MG63 (cell line): ENCODE data around the gene LRPPRC. TPM values are rescaled to one million over a fixed set of nuclear protein-coding genes. Genes with fewer than 3 reads are reported as not detected.
"Not testable (repeated sequence)": the region's sequence is repeated elsewhere in the genome, so short reads cannot be mapped to it uniquely, and the experiment has no call there.

Experiments
- DNase-seq: peaks from one replicate; pipeline ENCODE4 v3.0.0-alpha.2; 2020
- H3K27me3 ChIP-seq: fragments of 250-450 bp; sonication (Bioruptor Pico); 2 replicates; pipeline ENCODE4 v1.5.1; 2020; ENCODE audit warnings: mild to moderate bottlenecking, moderate library complexity
- H3K36me3 ChIP-seq: fragments of 250-450 bp; sonication (Bioruptor Pico); 2 replicates; pipeline ENCODE4 v1.5.1; 2020; ENCODE audit warnings: mild to moderate bottlenecking, moderate library complexity
- H3K4me3 ChIP-seq: fragments of 250-450 bp; sonication (Bioruptor Pico); 2 replicates; pipeline ENCODE4 v1.5.1; 2020; ENCODE audit warnings: mild to moderate bottlenecking, moderate library complexity
- H3K9me3 ChIP-seq: fragments of 250-450 bp; sonication (Bioruptor Pico); 2 replicates; pipeline ENCODE4 v1.5.1; 2020; ENCODE audit warnings: mild to moderate bottlenecking, moderate library complexity
- total RNA-seq: library from RNA; depleted of rRNA; stranded (reverse); fragments of >200 nt; shearing (Covaris generic); gene quantifications from 2 replicates; pipeline ENCODE4 v1.2.3, GENCODE V29; 2014; ENCODE audit warnings: low replicate concordance; rRNA removed

Gene LRPPRC
- total RNA-seq, result 105 and 137 TPM in 2 replicates

DNA sequence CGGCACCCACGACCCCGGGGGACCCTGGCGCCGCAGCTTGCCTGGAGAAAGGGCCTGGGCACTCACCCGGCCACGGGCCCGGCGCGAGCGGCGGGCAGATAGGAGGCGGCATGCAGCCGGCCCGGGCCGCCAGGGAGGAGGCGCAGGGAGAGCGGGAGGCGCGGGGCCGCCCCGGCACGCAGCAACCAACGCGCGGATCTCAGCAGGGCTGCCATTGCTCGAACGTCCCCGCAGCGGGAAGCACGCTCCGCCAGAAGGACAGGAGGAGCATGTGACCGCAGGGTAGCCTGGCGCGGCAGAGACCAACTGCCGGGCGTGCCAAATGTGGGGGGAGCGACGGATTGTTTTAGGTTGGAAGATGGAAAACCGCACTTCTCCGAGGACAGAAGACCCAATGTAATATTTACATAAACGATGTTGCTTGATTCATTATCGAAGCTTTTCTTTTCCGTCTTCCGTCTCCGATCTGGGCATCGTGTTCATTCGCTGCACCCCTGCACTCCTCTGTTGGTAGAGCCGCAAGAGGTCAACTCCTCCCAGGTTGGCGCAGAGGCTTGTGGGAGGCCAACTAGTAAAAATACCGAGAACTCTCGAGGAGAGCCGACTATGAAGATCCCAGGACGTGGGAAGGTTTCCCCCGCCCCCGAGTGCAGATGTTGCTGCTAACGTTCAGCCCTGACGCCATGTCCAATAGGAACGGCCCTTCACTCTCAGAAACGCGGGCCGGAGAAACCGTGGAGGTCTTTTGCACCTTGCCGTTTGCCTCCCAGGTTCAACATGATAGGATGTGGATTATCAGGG, at the start of gene LRPPRC:
Gene LRPPRC (minus strand): TSS at position 257 of the 801 bp plus-strand sequence. CDS start 42 bp downstream, at position 215.
- peak within 1 kb of the TSS; percentile 97 for H3K4me3 ChIP-seq
- H3K36me3 ChIP-seq, result peaks cover 45% of the 10 kb centered on the region
- DNase-seq, result peak; percentile 94
- no peaks in the 10 kb centered on the region for H3K27me3 ChIP-seq
- H3K9me3 ChIP-seq, result no peaks in the 10 kb centered on the region

DNA sequence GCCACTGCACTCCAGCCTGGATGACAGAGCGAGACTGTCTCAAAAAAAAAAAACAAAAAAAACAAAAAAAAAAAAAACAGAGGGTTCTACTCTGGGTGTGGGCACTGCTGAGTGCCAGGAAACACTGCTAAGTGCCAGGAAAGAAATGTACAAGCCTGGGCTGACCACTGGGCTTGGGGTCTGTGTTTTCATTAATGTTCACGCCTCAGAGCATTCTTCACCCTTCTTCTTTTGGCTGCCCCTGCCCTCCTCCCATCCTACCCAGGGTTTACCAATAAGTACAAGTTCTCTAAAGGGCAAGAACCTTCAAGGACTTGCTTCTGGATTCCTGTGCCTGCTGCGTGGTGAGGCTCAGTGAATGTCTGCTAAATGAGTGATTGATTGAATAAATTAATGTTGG, 49.3 kb upstream of the LRPPRC start:
- Histone ChIP-seq H3K27me3 (no peaks in the 10 kb centered on the region), H3K36me3 (no peaks in the 10 kb centered on the region), H3K4me3 (no peak overlapping the region), H3K9me3 (no peaks in the 10 kb centered on the region)
- no peak for DNase-seq

DNA sequence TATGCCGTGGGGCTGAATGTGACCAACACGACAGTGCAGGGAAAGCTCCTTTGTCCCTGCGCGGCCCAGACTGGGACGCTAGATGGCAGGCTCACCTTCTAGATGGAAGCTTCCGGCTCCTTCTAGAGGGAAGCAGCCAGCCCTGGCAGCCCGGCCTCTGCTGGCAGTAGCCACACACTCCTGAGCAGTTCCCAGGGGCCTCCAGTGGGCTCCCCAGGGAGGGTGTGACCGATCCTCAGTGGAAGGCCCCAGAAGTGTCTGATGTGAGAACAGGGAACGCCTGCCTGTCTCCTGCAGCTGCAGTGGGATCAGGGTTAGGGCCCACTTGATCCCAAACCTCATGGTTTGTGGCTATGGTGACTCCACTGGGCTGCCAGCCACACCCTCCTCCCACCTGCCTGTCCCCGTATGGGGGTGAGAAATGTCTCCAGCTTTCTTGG, 48.5 kb upstream of the LRPPRC start:
- no peak overlapping the region for H3K4me3 ChIP-seq
- no peaks in the 10 kb centered on the region for H3K36me3 ChIP-seq
- no peaks in the 10 kb centered on the region for H3K27me3 ChIP-seq
- no peaks in the 10 kb centered on the region for H3K9me3 ChIP-seq
- DNase-seq, result peak; percentile 82

DNA sequence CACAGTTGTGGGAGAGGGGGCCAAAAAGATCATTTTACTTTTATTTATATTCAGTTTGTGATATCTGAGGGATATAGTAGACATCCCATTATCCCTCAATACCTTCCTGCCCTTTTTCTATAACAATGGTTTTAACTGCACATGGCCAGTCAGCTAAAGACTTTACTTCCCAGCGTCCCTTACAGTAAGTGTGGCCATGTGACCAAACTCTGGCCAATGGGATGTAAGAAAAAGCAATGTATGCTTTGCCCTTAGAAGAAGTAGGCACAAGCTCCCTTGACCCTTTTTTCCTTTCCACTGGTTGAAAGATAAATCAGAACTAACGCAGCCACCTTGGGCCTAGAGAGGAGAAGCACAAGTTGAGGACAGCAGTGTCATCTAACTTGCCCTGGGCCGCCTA, 44.6 kb upstream of the LRPPRC start:
- DNase-seq, result no peak
- Histone ChIP-seq H3K27me3 (no peaks in the 10 kb centered on the region), H3K4me3 (no peak overlapping the region), H3K9me3 (no peaks in the 10 kb centered on the region), H3K36me3 (no peaks in the 10 kb centered on the region)

DNA sequence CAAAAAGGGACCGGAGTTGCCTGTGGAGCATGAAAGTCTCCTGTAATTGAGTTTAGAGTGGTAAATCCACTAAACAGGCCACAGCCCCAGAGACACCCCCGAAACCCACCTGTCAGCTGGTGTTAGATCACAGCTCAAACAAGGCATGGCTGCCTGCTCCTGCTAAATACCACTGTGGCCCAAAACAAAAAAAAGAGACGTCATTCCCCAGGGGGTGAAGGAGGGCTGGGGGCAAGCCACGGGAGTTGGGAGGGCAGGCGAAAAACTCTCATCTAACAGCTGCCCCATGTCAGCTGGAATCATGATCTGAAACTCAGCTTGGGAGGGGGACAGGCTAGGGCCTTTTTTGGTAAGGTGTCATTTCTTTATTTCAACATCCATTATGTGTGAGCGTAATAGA, 42.5 kb upstream of the LRPPRC start:
- Histone ChIP-seq H3K36me3 (no peaks in the 10 kb centered on the region), H3K9me3 (no peaks in the 10 kb centered on the region), H3K27me3 (no peaks in the 10 kb centered on the region), H3K4me3 (no peak overlapping the region)
- DNase-seq, result no peak

DNA sequence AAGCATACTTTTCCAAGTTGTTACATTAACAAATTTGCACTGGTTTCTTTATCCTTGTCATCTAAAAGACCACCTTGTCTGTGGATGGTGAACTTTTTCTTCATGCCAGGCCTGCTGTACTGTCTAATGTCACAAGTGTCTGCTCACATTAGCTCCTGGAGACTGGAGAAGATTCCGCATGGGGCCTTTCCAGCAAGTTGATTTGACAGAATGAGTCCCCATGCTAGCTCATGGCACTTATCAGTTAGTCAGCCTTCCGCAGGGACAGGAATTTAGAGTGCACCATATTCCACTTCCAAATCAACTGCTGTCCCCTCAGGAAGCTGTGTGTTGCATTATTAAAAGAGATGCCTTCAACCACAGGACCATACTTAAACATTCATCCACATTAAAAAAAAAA, 41.4 kb upstream of the LRPPRC start:
- H3K9me3 ChIP-seq, result no peaks in the 10 kb centered on the region
- DNase-seq, result no peak
- no peak overlapping the region for H3K4me3 ChIP-seq
- no peaks in the 10 kb centered on the region for H3K27me3 ChIP-seq
- no peaks in the 10 kb centered on the region for H3K36me3 ChIP-seq

DNA sequence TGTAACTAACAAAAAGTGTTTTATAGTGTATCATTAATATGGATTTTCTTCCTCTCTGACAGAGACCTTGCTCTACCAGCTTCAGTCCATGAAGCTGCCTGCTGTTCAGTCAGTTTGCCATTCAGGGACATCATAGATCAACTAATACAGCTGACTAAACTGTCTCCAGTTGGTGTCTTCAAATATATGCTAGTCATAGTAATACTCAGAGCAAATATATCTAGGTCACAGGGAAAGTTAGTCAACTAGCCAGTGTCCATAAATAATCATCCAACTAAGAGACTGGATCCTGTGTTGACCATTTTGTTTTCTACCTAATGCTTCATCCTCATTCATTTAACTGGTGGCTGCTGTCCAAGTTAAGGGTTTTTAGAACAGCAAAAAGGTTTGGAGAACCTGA, 38.2 kb upstream of the LRPPRC start:
- Histone ChIP-seq H3K4me3 (no peak overlapping the region), H3K9me3 (no peaks in the 10 kb centered on the region), H3K27me3 (peaks cover 4% of the 10 kb centered on the region; the same call in 1 of the 2 replicates), H3K36me3 (no peaks in the 10 kb centered on the region)
- DNase-seq, result no peak

DNA sequence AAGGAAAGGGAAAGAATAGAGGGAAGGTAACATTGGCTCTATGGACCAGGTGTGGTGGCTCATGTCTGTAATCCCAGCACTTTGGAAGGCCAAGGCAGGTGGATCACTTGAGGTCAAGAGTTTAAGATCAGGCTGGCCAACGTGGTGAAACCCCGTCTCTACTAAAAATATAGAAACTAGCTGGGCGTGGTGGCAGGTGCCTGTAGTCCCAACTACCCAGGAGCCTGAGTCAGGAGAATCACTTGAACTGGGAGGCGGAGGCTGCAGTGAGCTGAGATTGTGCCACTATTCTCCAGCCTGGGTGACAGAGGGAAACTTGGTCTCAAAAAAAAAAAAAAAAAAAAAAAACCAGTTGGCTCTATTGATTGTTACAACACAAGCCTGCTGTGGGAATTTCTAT, 31.3 kb upstream of the LRPPRC start:
- not testable (repeated sequence) for DNase-seq, H3K4me3 ChIP-seq, H3K9me3 ChIP-seq, H3K36me3 ChIP-seq, H3K27me3 ChIP-seq

DNA sequence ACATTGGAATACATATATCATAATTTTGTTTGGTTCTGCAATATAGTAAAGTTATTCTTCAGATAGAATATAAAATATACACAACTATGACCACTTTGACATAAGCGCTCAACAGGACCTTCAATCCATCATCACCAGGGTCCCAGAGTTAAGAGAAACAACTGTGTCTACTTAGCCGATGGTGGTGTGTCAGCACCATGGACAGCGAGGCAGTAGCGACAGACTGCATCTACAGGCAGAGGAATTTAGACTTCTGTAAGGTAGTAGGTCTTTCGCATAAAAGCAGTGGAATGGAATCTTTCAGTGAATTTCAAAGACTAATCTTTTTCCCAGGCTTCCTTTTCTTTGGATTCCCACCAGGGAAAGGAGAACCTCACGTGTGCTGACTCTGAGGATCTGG, 20.5 kb upstream of the LRPPRC start:
- Histone ChIP-seq H3K9me3 (no peaks in the 10 kb centered on the region), H3K27me3 (peaks cover 5% of the 10 kb centered on the region), H3K4me3 (no peak overlapping the region), H3K36me3 (no peaks in the 10 kb centered on the region)
- peak; percentile 32 for DNase-seq

DNA sequence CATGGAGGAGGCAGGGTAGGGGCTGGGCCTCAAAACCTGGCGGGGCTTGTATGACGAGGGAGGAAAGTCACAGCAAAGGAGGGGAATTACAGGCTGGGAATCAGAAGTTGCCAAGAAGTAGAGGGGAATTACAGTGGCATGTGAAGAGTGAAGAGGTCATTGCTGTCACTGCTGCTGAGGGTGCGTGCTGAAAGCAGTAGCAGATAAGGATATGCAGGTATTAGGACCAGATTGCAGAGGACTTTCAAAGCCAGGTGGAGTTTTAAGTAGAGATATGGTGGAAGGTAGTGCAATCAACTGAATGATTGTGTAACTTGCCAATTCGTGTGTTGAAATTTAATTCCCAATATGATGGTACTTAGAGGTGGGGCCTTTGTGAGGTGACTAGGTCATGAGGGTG, 19.4 kb upstream of the LRPPRC start:
- no peaks in the 10 kb centered on the region for H3K36me3 ChIP-seq
- DNase-seq, result no peak
- no peak overlapping the region for H3K4me3 ChIP-seq
- H3K9me3 ChIP-seq, result no peaks in the 10 kb centered on the region
- peaks cover 5% of the 10 kb centered on the region for H3K27me3 ChIP-seq

DNA sequence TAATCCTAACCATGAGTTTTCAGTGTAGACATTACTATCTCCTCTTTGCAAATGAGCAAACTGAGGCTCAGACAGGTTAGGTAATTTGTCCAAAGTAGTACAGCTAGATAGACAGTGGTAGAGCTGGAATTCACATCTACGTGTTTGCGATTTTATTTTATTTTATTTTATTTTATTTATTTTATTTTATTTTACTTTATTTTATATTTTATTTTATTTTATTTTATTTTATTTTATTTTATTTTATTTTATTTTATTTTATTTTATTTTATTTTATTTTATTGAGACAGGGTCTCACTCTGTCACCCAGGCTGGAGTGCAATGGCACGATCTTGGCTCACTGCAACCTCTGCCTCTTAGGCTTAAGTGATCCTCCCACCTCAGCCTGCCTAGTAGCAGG, 17.4 kb upstream of the LRPPRC start:
- H3K9me3 ChIP-seq, DNase-seq, H3K27me3 ChIP-seq, H3K36me3 ChIP-seq, H3K4me3 ChIP-seq: not testable (repeated sequence)

DNA sequence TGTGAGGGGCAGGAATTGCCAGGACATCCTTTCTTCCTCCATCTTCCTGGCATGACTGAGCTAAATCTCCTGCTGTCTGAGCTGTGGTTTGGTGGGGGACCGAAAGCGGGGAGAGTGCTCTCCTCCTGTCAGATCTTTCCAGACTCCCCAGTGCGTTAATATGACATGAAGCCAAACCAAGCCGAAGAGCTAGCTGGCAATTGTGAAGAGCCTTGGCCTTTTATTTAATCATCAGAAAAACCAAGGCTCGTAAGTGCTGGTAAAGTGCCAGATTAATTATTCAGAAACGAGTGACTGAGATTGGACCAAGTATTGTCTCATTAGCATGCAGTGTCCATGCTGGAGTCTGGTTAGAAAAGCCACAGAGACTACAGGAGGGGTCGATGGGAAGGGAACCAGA, 14.5 kb upstream of the LRPPRC start:
- H3K4me3 ChIP-seq, result no peak overlapping the region
- no peaks in the 10 kb centered on the region for H3K36me3 ChIP-seq
- DNase-seq, result no peak
- no peaks in the 10 kb centered on the region for H3K9me3 ChIP-seq
- H3K27me3 ChIP-seq, result peaks cover 5% of the 10 kb centered on the region; the same call in 1 of the 2 replicates

DNA sequence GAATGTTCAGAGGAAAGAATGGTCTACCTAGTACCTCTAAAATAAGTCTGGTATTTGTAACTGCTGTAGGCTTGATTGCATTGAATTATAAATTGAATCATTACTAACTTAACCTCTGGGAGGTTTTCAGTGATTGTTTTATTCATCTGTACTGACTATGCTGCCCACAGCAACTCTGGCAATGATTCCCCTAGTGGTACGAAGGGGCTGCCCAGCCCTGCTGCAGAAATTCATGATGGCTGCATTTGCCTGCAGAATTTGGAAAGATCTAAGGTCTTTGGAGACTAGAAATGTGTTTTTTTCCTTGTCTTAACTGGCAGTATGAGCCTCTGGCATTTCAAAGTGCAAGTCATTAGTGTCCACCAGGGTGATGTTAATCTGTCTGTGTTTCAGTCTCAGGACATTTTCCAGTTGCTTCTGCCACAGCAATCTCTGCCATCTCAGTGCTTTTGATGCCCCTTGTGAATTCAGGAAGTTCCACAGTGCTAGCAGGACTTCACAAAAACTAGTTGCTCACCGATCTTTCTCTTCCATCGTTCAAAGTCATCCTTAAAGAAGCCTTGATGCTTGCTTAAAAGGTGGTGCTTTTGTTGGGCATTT, 13.4 kb upstream of the LRPPRC start:
- Histone ChIP-seq H3K27me3 (peaks cover 5% of the 10 kb centered on the region; the same call in 1 of the 2 replicates), H3K36me3 (no peaks in the 10 kb centered on the region), H3K9me3 (no peaks in the 10 kb centered on the region), H3K4me3 (no peak overlapping the region)
- no peak for DNase-seq

DNA sequence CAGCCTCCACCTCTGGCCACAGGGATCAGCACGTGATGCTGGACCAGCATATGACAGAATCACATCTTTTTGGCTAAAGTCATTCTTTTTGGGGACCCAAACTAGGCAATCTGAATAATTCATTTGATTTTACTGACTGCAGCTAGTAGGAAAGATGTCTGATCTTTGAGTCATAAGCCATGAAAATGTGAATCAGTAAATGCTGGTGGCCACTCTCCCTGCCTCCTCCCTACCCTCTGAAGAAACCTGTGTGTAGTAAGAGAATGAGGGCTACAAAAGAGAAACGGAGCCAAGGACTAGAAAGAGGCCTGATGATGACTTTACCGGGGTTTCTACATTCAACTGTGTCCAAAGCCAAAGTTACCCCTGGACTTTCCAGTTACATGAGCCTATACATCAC, 10.1 kb upstream of the LRPPRC start:
- no peak for DNase-seq
- Histone ChIP-seq H3K36me3 (no peaks in the 10 kb centered on the region), H3K27me3 (peaks cover 6% of the 10 kb centered on the region; the same call in 1 of the 2 replicates), H3K9me3 (no peaks in the 10 kb centered on the region), H3K4me3 (no peak overlapping the region)

DNA sequence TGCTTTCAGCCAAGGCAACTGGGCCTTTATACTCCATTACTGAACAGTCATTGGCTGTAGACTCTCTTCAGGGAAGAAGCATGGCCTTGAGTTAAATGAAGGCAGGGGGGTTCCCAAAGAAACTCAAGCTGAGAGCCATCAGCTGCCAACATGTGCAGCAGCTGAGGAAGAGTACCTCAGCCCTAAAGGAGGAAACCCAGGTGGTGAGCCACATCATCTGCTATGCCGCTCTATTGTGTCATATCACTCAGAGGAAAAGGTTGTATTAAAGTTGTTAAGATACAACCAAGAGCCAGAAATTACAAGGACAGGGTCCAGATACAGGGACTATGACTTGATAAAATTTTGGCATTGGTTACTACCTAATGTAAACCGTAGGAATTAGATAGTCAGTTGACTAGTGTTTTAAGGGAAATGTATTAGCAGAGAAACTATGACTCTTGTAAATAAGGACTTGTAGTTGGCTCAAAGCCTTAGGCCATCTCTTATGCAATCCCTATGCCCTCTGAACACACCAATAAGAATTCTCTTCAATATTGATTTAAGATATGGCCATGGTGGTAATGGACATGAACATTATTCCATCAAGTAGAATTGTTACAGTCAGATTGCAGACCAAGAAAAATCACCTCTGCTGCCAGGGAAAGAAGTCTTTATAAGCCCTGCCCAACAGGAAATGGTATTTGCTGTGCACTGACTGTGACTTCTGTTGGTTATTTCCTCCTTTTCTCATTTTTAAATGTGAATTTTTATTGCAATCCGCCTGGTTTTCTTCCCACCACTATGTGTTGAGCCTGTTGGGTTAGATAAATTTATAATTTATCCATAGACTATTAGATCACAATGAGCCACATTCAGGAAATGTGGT, 9.2 kb upstream of the LRPPRC start:
- no peaks in the 10 kb centered on the region for H3K36me3 ChIP-seq
- H3K4me3 ChIP-seq, result no peak overlapping the region
- peaks cover 6% of the 10 kb centered on the region; the same call in 1 of the 2 replicates for H3K27me3 ChIP-seq
- DNase-seq, result no peak
- no peaks in the 10 kb centered on the region for H3K9me3 ChIP-seq

DNA sequence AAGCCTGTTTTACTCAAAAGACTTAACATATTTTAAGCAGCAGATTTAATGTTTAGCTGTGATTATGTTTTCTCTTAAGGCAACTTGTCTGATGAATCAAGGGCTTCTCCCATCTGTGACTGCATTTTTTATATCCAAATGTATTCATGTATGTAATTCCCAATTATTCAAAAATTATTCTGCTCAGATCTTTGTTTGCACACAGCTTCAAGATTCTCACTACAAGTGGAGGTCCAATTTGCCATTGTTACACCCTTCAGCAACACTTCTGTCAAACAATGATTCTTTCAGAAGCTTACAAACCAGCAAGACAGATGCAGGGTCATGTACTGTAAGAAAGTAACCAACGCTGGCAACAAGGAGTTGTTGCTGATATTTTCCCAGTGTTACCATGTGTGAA, 5.9 kb upstream of the LRPPRC start:
- peaks cover 6% of the 10 kb centered on the region; the same call in 1 of the 2 replicates for H3K27me3 ChIP-seq
- no peaks in the 10 kb centered on the region for H3K36me3 ChIP-seq
- DNase-seq, result no peak
- H3K9me3 ChIP-seq, result no peaks in the 10 kb centered on the region
- H3K4me3 ChIP-seq, result no peak overlapping the region

DNA sequence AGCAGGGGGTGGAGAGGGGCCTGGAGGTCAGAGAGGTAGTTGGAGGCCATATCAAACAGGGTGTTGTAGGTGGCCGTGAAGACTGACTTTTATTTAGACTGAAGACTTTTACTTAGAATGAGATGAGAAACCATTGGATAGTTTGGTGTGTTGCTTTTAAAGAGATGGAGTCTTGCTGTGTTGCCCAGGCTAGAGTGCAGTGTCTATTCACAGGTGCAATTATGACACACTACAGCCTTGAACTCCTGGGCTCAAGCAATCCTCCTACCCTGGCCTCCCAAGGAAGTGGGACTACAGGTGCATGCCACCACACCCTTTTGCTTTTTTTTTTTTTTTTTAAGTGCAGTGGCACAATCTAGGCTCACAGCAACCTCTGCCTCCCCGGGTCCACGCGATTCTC, 2.5 kb upstream of the LRPPRC start:
- peaks cover 6% of the 10 kb centered on the region; the same call in 1 of the 2 replicates for H3K27me3 ChIP-seq
- H3K36me3 ChIP-seq, result peaks cover 22% of the 10 kb centered on the region
- no peak overlapping the region for H3K4me3 ChIP-seq
- no peaks in the 10 kb centered on the region for H3K9me3 ChIP-seq
- no peak for DNase-seq
